H1 (cell line): ENCODE results near the gene CDC25C. TPM values are rescaled to one million over a fixed set of nuclear protein-coding genes. Genes with fewer than 3 reads are reported as not detected.

Experiments used
- CTCF ChIA-PET: fragments of 300-600 bp; sonication (Branson Sonifier 250); formaldehyde crosslinking; loops from one replicate; lab custom pipeline; 2021; ENCODE audit not compliant: partially characterized antibody; lab: Charles Lee
- POLR2A ChIA-PET: fragments of 300-600 bp; sonication (Branson Sonifier 250); formaldehyde crosslinking; loops from one replicate; lab custom pipeline; 2021; ENCODE audit warnings: inconsistent platforms; ENCODE audit not compliant: partially characterized antibody; lab: Charles Lee
- DNase-seq, 2 experiments: peaks; one replicate each; pipeline versions ENCODE4 v3.0.0 to v3.0.0-alpha.2; 2010 to 2022; ENCODE audit warnings: low spot score in 2 of 2, low read depth in 1 of 2, mixed read lengths in 1 of 2
- FAIRE-seq: peaks from 2 replicates; lab custom pipeline; 2011; peaks lifted over from hg19 to GRCh38; lab: Jason Lieb, UNC
- H2AFZ ChIP-seq: 2 replicates; pipeline ENCODE4 v1.8.1; 2012; ENCODE audit warnings: low read length, inconsistent platforms
- H2AK5ac ChIP-seq: 2 replicates; pipeline ENCODE4 v1.6.1; 2013; ENCODE audit warnings: low read depth, low read length
- H2BK120ac ChIP-seq: replicated peaks from 2 replicates; pipeline ENCODE3; 2013; ENCODE audit warnings: low read depth, low read length, inconsistent platforms
- H2BK12ac ChIP-seq: 2 replicates; pipeline ENCODE4 v1.6.1; 2013; ENCODE audit warnings: low read depth, low read length
- H2BK15ac ChIP-seq: 2 replicates; pipeline ENCODE4 v1.6.1; 2013; ENCODE audit warnings: low read length
- H2BK20ac ChIP-seq: 2 replicates; pipeline ENCODE4 v1.6.1; 2013; ENCODE audit warnings: low read length
- H2BK5ac ChIP-seq: 2 replicates; pipeline ENCODE4 v1.6.1; 2013; ENCODE audit warnings: low read depth, low read length
- H3K14ac ChIP-seq: 2 replicates; pipeline ENCODE4 v1.6.1; 2013; ENCODE audit warnings: inconsistent platforms; ENCODE audit not compliant: insufficient read length
- H3K18ac ChIP-seq: 2 replicates; pipeline ENCODE4 v1.6.1; 2013; ENCODE audit warnings: low read length; ENCODE audit errors: extremely low read depth
- H3K23ac ChIP-seq: 2 replicates; pipeline ENCODE4 v1.6.1; 2013; ENCODE audit warnings: inconsistent platforms; ENCODE audit not compliant: insufficient read length
- H3K23me2 ChIP-seq: 2 replicates; pipeline ENCODE4 v1.6.1; 2013; ENCODE audit warnings: low read depth, low read length
- H3K27ac ChIP-seq: 2 replicates; pipeline ENCODE4 v1.6.1; 2011; ENCODE audit warnings: low read depth, low read length, inconsistent platforms
- H3K27me3 ChIP-seq, 4 experiments: replicated peaks in 1 of 4; 1 replicate in 1 of 4; 2 replicates in 3 of 4; pipeline versions ENCODE4 v1.6.1 to v1.8.1; 2011 to 2013; ENCODE audit warnings: low read length in 3 of 4, mild to moderate bottlenecking in 3 of 4, inconsistent platforms in 2 of 4, mixed read lengths in 2 of 4, moderate library complexity in 1 of 4; ENCODE audit not compliant: control insufficient read depth in 3 of 4, insufficient read depth in 3 of 4; ENCODE audit errors: extremely low read depth in 1 of 4
- H3K36me3 ChIP-seq, 4 experiments: 2 replicates each; pipeline versions ENCODE4 v1.6.1 to v1.8.1; 2011 to 2013; ENCODE audit warnings: mild to moderate bottlenecking in 4 of 4, low read length in 3 of 4, moderate library complexity in 2 of 4, control low read depth in 1 of 4, inconsistent platforms in 1 of 4; ENCODE audit not compliant: insufficient read depth in 4 of 4, control insufficient read depth in 2 of 4
- H3K4ac ChIP-seq: replicated peaks from 2 replicates; pipeline ENCODE3; 2013; ENCODE audit warnings: low read length, low read depth, mixed read lengths, inconsistent platforms; ENCODE audit not compliant: insufficient read length
- H3K4me1 ChIP-seq, 4 experiments: replicated peaks in 1 of 4; 1 replicate in 1 of 4; 2 replicates in 3 of 4; pipeline versions ENCODE4 v1.6.1 to v1.8.1; 2011 to 2013; ENCODE audit warnings: low read length in 3 of 4, inconsistent platforms in 2 of 4, mixed read lengths in 1 of 4; ENCODE audit not compliant: insufficient read depth in 4 of 4, control insufficient read depth in 3 of 4
- H3K4me2 ChIP-seq, 2 experiments: 2 replicates each; pipeline versions ENCODE4 v1.6.1 to v1.8.1; 2011 to 2013; ENCODE audit warnings: low read depth in 2 of 2, low read length in 2 of 2, control low read depth in 1 of 2, inconsistent platforms in 1 of 2, mild to moderate bottlenecking in 1 of 2; ENCODE audit not compliant: insufficient read depth in 1 of 2
- H3K4me3 ChIP-seq, 4 experiments: fragments of 200-600, 300-600 bp in 1 of 4; sonication (generic), shearing (Covaris generic), sonication (Bioruptor Twin) in 1 of 4; 2 replicates each; pipeline versions ENCODE4 v1.5.1 to v1.8.1; 2011 to 2016; ENCODE audit warnings: low read length in 4 of 4, low read depth in 3 of 4, control low read depth in 2 of 4, inconsistent platforms in 2 of 4, mild to moderate bottlenecking in 2 of 4, mixed read lengths in 1 of 4, moderate library complexity in 1 of 4; ENCODE audit not compliant: insufficient read depth in 2 of 4; ENCODE audit errors: extremely low read depth in 1 of 4
- H3K56ac ChIP-seq: replicated peaks from 2 replicates; pipeline ENCODE3; 2013; ENCODE audit warnings: low read depth, mild to moderate bottlenecking, mixed read lengths, low read length, inconsistent platforms; ENCODE audit not compliant: insufficient read length
- H3K79me1 ChIP-seq: 2 replicates; pipeline ENCODE4 v1.6.1; 2013; ENCODE audit warnings: low read depth, low read length, control low read depth
- H3K79me2 ChIP-seq, 2 experiments: 2 replicates each; pipeline versions ENCODE4 v1.6.1 to v1.8.1; 2012 to 2013; ENCODE audit warnings: low read length in 2 of 2, mild to moderate bottlenecking in 2 of 2, inconsistent platforms in 1 of 2; ENCODE audit not compliant: insufficient read depth in 2 of 2, control insufficient read depth in 1 of 2
- H3K9ac ChIP-seq, 4 experiments: replicated peaks in 1 of 4; 1 replicate in 1 of 4; 2 replicates in 3 of 4; pipeline versions ENCODE4 v1.6.1 to v1.8.1; 2011 to 2013; ENCODE audit warnings: low read depth in 3 of 4, low read length in 3 of 4, control low read depth in 2 of 4, mild to moderate bottlenecking in 2 of 4, moderate library complexity in 2 of 4, inconsistent platforms in 1 of 4; ENCODE audit errors: extremely low read depth in 1 of 4
- H3K9me3 ChIP-seq, 2 experiments: 2 replicates each; pipeline versions ENCODE4 v1.6.1 to v1.8.1; 2012 to 2013; ENCODE audit warnings: mild to moderate bottlenecking in 2 of 2, moderate library complexity in 2 of 2, control low read depth in 1 of 2, inconsistent platforms in 1 of 2, low read depth in 1 of 2, low read length in 1 of 2, mixed read lengths in 1 of 2; ENCODE audit not compliant: insufficient read depth in 2 of 2
- H4K20me1 ChIP-seq, 2 experiments: replicated peaks in 1 of 2; 2 replicates each; pipeline versions ENCODE3 to v1.8.1; 2011 to 2013; ENCODE audit warnings: inconsistent platforms in 2 of 2, low read length in 2 of 2, mild to moderate bottlenecking in 1 of 2; ENCODE audit not compliant: insufficient read depth in 2 of 2, control insufficient read depth in 1 of 2
- H4K5ac ChIP-seq: 2 replicates; pipeline ENCODE4 v1.6.1; 2013; ENCODE audit warnings: low read length, low read depth, mixed read lengths, inconsistent platforms; ENCODE audit not compliant: insufficient read length
- H4K8ac ChIP-seq: 2 replicates; pipeline ENCODE4 v1.8.0; 2013; ENCODE audit warnings: mild to moderate bottlenecking, moderate library complexity, low read length, inconsistent platforms; ENCODE audit not compliant: insufficient read depth; ENCODE audit errors: extremely low read depth
- H4K91ac ChIP-seq: replicated peaks from 2 replicates; pipeline ENCODE3; 2013; ENCODE audit warnings: low read length, mixed read lengths, inconsistent platforms; ENCODE audit not compliant: insufficient read length
- CREB1 ChIP-seq: IDR thresholded peaks from 2 replicates; pipeline ENCODE4 v1.6.1; 2012; ENCODE audit warnings: inconsistent platforms
- JUN ChIP-seq: IDR thresholded peaks from 2 replicates; pipeline ENCODE4 v1.6.1; 2011; ENCODE audit warnings: low read depth, mild to moderate bottlenecking, improper control_type of control experiment, low read length
- polyA plus RNA-seq, 7 experiments: library from polyadenylated mRNA; depleted of rRNA in 3 of 7; stranded (reverse) in 5 of 7; unstranded in 2 of 7; fragments of >200 nt in 5 of 7; fragments of 200-250 nt in 2 of 7; gene quantifications; 1 replicate in 5 of 7; 2 replicates in 1 of 7; 4 replicates in 1 of 7; pipeline versions ENCODE4 v1.2.1 to v1.2.3, GENCODE V29; 2011 to 2013; ENCODE audit warnings: missing spikeins in 2 of 7, mixed read lengths in 2 of 7
- total RNA-seq: library from RNA; stranded (reverse); fragmentation: NEBNext Ultra II Directional; extraction: Animal tissue kit (Norgen Biotek cat#: 25700); gene quantifications from 2 replicates; pipeline ENCODE4 v1.2.1, GENCODE V29; 2021
- TF ChIP-seq, protein P1 (sequence below): IDR thresholded peaks from 2 replicates; pipeline ENCODE4 v1.6.1; 2012; ENCODE audit warnings: low read length, inconsistent platforms

The CDC25C gene
- total and polyA plus RNA-seq, 2 of the 8 experiments (the other 6 are each of a cell fraction or from before 2014, with no cell fraction given) = 18.4 to 20.8 TPM

DNA sequence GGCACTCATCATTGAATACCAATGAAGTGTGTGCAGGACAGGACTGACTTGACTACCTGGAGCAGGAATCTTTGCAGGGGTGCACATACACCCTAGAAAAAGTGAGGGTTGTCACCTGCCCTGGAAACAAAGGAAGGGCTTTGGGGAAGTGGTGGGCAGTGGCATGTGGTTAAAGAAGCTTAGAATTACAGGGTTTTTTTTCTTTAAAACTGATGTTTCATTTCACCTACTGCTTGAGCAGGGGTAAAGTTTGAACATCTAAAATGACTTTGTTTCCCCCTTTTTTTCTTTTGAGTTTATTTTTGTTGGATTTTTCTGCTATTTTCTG is 18.9 kb upstream of the CDC25C start:
- no peak overlapping the region for H3K18ac ChIP-seq
- no peak overlapping the region for H3K4ac ChIP-seq
- H3K79me2 ChIP-seq = peaks cover 5 to 25% of the 10 kb centered on the region in 2 experiments; a peak in 3 of 4 replicates
- DNase-seq (no peak), FAIRE-seq (no peak)
- H4K91ac ChIP-seq = no peak overlapping the region
- H3K4me3 ChIP-seq = no peak overlapping the region
- ChIA-PET CTCF (interaction anchor here (1.5 to 11.4 kb wide), 3 partner anchors 13 to 138 kb away, joined by 3 to 196 read pairs (median 4); partner anchors contain the start of genes CDC23, CDC25C and FAM53C), POLR2A (interaction anchor here (1.8 to 14.6 kb wide), 4 partner anchors 11 to 192 kb away, joined by 4 to 254 read pairs (median 39); partner anchors contain the start of genes CDC25C, ETF1 and FAM53C)
- no peak overlapping the region for H3K4me2 ChIP-seq
- H3K9me3 ChIP-seq = no peaks in the 10 kb centered on the region
- no peak overlapping the region for H2BK5ac ChIP-seq
- peaks cover 8% of the 10 kb centered on the region for H3K23me2 ChIP-seq
- no peak overlapping the region for H2AFZ ChIP-seq
- H3K27ac ChIP-seq = no peak overlapping the region
- H2AK5ac ChIP-seq = no peak overlapping the region
- H4K8ac ChIP-seq = no peak overlapping the region
- H2BK15ac ChIP-seq = no peak overlapping the region
- no peak overlapping the region for H2BK120ac ChIP-seq
- H3K36me3 ChIP-seq = peaks cover 17 to 40% (median 30%) of the 10 kb centered on the region in 4 experiments
- no peak overlapping the region for H3K56ac ChIP-seq
- peaks cover 0 to 9% (median 3%) of the 10 kb centered on the region in 4 experiments; a peak in 3 of 7 replicates for H3K4me1 ChIP-seq
- peaks cover 4 to 12% of the 10 kb centered on the region in 2 experiments for H4K20me1 ChIP-seq
- H2BK12ac ChIP-seq = no peak overlapping the region
- no peak overlapping the region for H3K23ac ChIP-seq
- TF ChIP-seq, protein P1, sequence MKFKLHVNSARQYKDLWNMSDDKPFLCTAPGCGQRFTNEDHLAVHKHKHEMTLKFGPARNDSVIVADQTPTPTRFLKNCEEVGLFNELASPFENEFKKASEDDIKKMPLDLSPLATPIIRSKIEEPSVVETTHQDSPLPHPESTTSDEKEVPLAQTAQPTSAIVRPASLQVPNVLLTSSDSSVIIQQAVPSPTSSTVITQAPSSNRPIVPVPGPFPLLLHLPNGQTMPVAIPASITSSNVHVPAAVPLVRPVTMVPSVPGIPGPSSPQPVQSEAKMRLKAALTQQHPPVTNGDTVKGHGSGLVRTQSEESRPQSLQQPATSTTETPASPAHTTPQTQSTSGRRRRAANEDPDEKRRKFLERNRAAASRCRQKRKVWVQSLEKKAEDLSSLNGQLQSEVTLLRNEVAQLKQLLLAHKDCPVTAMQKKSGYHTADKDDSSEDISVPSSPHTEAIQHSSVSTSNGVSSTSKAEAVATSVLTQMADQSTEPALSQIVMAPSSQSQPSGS = no peak
- TF ChIP-seq CREB1 (no peak), JUN (no peak)
- H3K27me3 ChIP-seq = no peaks in the 10 kb centered on the region
- H2BK20ac ChIP-seq = no peak overlapping the region
- no peak overlapping the region for H3K14ac ChIP-seq
- no peak overlapping the region for H4K5ac ChIP-seq
- H3K79me1 ChIP-seq = no peaks in the 10 kb centered on the region; the same call in 1 of the 2 replicates
- H3K9ac ChIP-seq = no peak overlapping the region
